Astrocyte of the spinal cord (primary cell): ENCODE results near the gene CPVL.

Experiments used
- DNase-seq: peaks from one replicate; pipeline ENCODE4 v3.0.0; 2011; ENCODE audit warnings: low read depth, low spot score
- H3K4me3 ChIP-seq: 2 replicates; pipeline ENCODE4 v1.5.1; 2011; ENCODE audit warnings: low read depth, mild to moderate bottlenecking, low read length, moderate library complexity
- in situ Hi-C: cut with HindIII; loops from 2 replicates; pipeline ENCODE4 v1.10.0; 2017; ENCODE audit warnings: low sequenced_read_pairs
- TF ChIP-seq, protein P1 (sequence below): IDR thresholded peaks from 2 replicates; pipeline ENCODE4 v1.5.1; 2012; ENCODE audit warnings: low read depth, mild to moderate bottlenecking, low read length, inconsistent platforms

Gene CPVL

DNA sequence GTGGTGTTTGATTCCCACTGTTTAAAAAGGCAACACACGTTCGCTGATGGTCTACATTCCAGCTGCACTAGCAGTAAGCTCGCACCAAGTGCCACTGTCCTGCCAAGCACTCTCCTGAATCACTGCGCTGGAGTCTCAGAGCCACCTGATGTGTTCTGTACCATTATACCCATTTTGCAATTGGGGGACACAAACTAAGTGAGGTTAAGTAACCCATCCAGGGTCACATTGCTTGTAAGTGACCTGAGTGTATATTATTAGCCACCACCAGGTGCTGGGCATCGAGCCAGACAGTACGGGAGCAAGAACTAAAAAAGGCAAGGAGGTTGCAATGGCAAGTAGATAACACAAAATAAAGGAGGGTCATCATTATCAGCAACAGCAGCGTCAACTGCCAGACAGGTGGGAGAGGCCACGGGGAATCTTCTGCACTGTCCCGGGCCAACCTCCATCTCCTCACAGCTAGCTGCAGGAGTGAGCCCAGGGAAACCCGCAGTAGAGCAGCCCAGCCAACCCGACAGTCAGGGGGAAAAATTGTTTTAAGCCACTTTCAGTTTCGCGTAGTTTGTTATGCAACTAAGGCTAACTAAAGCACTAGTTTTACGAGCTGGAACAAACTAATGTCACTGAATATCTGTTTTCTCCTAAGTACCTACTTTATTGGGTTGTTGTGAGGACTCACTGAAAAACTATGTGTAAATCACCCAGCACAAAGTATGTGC is 712 bp upstream of the CPVL start:
- in situ Hi-C loops, result no loop called here
- H3K4me3 ChIP-seq, result no peak overlapping the region
- TF ChIP-seq, protein P1, sequence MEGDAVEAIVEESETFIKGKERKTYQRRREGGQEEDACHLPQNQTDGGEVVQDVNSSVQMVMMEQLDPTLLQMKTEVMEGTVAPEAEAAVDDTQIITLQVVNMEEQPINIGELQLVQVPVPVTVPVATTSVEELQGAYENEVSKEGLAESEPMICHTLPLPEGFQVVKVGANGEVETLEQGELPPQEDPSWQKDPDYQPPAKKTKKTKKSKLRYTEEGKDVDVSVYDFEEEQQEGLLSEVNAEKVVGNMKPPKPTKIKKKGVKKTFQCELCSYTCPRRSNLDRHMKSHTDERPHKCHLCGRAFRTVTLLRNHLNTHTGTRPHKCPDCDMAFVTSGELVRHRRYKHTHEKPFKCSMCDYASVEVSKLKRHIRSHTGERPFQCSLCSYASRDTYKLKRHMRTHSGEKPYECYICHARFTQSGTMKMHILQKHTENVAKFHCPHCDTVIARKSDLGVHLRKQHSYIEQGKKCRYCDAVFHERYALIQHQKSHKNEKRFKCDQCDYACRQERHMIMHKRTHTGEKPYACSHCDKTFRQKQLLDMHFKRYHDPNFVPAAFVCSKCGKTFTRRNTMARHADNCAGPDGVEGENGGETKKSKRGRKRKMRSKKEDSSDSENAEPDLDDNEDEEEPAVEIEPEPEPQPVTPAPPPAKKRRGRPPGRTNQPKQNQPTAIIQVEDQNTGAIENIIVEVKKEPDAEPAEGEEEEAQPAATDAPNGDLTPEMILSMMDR, result no peak
- DNase-seq, result no peak

DNA sequence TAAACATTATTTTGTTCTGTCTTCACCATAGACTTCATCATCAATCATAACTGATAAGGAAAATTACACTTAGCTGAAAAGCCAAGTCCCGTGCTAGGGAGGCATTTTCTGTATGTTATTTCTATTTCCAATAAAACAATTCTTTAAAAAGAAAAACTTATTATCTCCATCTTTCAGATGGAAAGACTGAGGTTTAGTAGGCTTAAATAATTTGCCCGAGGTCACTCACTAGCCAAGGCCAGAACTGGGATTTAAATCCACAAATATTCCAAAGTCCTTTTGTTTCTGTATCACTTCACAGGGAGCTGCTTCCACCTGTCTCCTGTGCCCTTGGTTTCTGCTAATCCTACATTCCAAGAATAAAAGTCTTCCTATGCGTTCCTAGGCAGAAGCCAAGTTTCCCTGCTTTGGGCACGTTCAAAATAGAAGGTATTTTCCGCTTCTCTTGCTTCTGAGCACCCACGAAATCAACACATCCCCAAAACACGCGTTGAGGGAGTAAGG is 732 bp downstream of the CPVL start:
- in situ Hi-C loops, result no loop called here
- TF ChIP-seq, protein P1, result no peak
- peak overlapping the region; percentile 25 for H3K4me3 ChIP-seq
- DNase-seq, result no peak

DNA sequence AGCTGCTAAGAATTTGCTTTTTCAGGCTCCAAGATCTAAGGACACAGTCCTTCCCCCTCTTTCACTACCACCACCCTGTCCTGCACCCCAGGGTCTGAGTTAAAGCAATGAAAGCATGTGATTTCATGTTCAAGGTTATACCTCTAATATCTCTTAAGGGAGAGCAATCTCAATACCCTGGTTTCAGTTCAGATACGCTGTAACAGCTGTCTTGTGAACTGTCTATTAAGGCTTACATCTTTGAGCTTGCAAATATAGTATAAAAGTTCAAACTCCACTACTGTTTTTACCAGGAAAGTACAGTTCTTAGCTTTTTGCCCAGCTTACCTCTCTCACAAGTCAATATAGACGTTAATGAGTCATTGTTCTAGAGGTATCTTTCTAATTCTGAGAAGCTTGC is 2.6 kb downstream of the CPVL start:
- TF ChIP-seq, protein P1, result no peak
- DNase-seq, result no peak
- H3K4me3 ChIP-seq, result no peak overlapping the region
- in situ Hi-C loops, result no loop called here

DNA sequence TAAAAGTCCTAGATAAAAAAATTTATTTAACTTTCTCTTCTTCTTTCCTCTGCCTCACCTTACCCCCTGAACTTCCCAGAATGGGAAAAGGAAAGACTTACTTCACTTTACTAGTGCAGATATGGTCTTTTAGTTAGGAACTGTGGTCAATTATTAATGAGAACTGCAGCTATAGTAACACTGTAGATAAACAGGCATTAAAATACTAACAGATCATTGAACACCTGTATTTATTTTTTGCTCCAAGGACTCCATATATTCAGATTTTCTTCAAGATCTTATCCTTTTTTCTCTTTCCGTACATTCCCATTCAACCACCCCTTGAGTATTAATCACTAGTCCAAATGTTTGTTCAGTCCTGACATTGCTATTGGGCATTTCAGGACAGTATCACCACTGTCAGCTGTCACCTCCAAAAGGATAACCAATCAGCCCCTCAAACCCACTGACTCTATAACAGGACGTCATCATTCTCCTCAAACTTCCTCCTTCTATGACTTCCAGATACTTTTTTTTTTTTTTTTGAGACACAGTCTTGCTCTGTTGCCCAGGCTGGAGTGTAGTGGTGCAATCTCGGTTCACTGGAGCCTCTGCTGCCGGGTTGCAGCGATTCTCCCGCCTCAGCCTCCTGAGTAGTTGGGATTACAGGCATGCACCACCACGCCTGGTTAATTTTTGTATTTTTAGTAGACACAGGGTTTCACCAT is 4.2 kb downstream of the CPVL start:
- DNase-seq, result no peak
- in situ Hi-C loops, result no loop called here

DNA sequence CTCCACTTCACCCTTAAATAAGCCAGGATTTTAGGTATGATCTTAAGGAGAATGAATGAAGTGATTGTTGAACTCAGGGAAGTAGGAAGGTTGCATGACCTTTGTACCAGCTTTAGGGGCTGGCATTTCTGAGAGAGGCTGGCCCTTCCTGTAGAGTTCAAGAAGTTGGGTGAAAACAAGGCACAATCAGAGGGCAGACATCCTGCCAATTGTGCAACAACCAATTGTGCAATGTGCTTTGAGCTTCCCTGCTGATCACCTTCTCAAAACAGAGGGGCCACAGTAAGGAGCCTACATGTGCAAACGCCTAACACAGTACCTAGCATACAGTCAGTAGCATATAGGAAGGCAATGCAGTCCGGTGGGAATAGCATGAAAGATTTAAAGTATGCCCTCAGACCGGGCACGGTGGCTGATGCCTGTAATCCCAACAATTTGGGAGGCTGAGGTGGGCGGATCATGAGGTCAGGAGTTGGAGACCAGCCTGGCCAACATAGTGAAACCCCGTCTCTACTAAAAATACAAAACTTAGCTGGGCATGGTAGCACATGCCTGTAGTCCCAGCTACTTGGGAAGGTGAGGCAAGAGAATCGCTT is 5.4 kb downstream of the CPVL start:
- DNase-seq, result no peak
- no peak overlapping the region for H3K4me3 ChIP-seq
- in situ Hi-C loops, result no loop called here
- TF ChIP-seq, protein P1, result no peak

More for the DNA sequence above, 4.2 kb downstream of the CPVL start:
- no peak overlapping the region for H3K4me3 ChIP-seq
- TF ChIP-seq, protein P1, result no peak

DNA sequence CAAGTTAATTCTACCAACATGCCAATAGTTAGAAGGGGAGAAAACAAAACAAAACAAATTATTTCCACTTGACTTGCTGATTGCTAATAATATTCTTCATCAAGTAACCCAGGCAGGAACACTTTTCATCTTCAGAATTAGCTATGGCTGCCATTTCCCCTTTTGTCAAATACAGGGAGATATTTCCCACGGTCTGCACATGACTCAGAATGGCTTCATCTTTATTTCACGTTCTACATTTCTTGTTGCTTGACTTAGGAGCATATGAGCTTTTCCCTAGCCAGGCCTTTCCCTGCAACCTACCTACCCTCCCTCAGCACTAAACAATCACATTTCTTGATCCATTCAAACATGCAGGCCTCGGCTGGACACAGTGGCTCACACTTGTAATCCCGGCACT is 6.5 kb downstream of the CPVL start:
- in situ Hi-C loops, result no loop called here
- TF ChIP-seq, protein P1, result no peak
- DNase-seq, result no peak
- H3K4me3 ChIP-seq, result no peak overlapping the region
